ENCODE data around the gene CFAP57. TPM values are rescaled to one million over a fixed set of nuclear protein-coding genes. Genes with fewer than 3 reads are reported as not detected.

CFAP57 gene
- polyA plus RNA-seq, 1 donor from 2014 or later = 0.17 TPM

DNA sequence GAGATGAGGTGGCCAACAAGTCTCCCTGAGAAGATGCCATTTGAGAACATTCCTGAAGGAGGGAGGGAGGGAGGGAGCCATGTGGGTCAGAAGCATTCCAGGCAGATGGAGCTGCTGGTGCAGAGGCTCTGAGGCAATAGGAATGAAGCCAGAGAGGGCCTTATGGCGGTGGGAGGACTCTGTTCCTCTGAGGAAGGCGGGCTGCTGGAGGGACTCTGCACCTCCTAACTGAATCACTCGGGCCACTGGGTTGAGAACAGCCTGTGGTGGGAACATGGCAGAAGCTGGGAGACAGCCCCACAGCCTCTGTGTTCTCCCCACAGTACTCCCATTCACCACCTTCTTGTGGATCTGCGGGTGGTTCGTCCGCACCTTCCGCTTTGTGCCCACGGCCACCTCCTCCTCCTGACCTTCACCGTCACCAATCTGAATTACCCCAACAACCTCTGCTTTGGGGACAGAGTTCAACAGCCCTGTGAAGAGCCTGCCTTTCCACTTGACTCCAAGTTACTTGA is 95.2 kb downstream of the CFAP57 start:
- Histone ChIP-seq H3K4me2 (ENCODE audit: low read length) (no peak overlapping the region), H3K9me3 (ENCODE audit: low read length) (no peaks in the 10 kb centered on the region), H3K27ac (ENCODE audit: low read length) (no peak overlapping the region), H3K4me3 (ENCODE audit: low read length) (no peak overlapping the region), H3F3A (ENCODE audit: insufficient read depth, low read length, poor library complexity, severe bottlenecking) (no peaks in the 10 kb centered on the region), H3K9ac (ENCODE audit: low read length) (no peak overlapping the region), H3K9me2 (ENCODE audit: insufficient read depth, low read length) (no peaks in the 10 kb centered on the region), H4K20me1 (ENCODE audit: insufficient read depth) (no peaks in the 10 kb centered on the region), H3K36me3 (ENCODE audit: insufficient read depth, low read length) (no peaks in the 10 kb centered on the region), H3K27me3 (ENCODE audit: insufficient read depth, low read depth, low read length) (no peaks in the 10 kb centered on the region), H3K79me2 (replicated peaks; ENCODE audit: insufficient read depth, low read length) (no peaks in the 10 kb centered on the region), H2AFZ (ENCODE audit: low read depth, low read length) (no peak overlapping the region)
- TF ChIP-seq TAF1 (IDR thresholded peaks at IDR 0.05; ENCODE audit: low read depth) = no peak
- TF ChIP-seq, protein P1, sequence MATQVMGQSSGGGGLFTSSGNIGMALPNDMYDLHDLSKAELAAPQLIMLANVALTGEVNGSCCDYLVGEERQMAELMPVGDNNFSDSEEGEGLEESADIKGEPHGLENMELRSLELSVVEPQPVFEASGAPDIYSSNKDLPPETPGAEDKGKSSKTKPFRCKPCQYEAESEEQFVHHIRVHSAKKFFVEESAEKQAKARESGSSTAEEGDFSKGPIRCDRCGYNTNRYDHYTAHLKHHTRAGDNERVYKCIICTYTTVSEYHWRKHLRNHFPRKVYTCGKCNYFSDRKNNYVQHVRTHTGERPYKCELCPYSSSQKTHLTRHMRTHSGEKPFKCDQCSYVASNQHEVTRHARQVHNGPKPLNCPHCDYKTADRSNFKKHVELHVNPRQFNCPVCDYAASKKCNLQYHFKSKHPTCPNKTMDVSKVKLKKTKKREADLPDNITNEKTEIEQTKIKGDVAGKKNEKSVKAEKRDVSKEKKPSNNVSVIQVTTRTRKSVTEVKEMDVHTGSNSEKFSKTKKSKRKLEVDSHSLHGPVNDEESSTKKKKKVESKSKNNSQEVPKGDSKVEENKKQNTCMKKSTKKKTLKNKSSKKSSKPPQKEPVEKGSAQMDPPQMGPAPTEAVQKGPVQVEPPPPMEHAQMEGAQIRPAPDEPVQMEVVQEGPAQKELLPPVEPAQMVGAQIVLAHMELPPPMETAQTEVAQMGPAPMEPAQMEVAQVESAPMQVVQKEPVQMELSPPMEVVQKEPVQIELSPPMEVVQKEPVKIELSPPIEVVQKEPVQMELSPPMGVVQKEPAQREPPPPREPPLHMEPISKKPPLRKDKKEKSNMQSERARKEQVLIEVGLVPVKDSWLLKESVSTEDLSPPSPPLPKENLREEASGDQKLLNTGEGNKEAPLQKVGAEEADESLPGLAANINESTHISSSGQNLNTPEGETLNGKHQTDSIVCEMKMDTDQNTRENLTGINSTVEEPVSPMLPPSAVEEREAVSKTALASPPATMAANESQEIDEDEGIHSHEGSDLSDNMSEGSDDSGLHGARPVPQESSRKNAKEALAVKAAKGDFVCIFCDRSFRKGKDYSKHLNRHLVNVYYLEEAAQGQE (IDR thresholded peaks at IDR 0.05; ENCODE audit: borderline replicate concordance) = no peak
- TF ChIP-seq POLR2AphosphoS5 (IDR thresholded peaks at IDR 0.05) = no peak
- TF ChIP-seq SMC3 (conservative IDR thresholded peaks at IDR 0.05; ENCODE audit: poor library complexity) = no peak

DNA sequence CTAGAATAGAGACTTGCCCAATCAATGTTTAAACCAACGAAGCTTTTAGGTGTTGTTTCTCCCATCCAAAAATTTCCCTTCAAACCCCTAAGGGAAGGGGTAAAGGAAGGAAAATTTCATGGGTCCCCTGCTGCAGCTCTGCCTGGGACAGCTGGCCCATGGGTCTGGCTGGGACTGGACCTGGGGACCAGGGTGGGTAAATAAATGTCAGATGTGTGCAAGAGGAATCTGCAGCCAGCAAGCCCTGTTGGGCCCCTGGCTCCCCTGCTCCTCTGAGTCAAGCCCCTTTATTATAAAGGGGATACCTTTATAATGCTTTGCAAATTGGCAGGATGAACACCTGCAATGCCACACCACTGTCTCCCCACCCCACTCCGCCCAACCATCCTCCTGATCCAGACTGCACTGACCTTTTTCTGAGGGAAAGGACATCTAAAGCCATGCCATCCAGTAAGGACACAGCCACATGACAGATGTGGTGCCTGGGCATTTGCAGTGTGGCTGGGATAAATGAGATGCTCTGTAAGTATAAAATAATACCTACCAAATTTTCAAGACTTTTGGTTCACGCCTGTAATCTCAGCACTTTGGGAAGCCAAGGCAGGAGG is 95.8 kb downstream of the CFAP57 start:
- Histone ChIP-seq H3K9me2 (ENCODE audit: insufficient read depth, low read length) (no peaks in the 10 kb centered on the region), H3K27me3 (ENCODE audit: insufficient read depth, low read depth, low read length) (no peaks in the 10 kb centered on the region), H3K4me3 (ENCODE audit: low read length) (no peak overlapping the region), H3K4me2 (ENCODE audit: low read length) (no peak overlapping the region), H3K9me3 (ENCODE audit: low read length) (no peaks in the 10 kb centered on the region), H4K20me1 (ENCODE audit: insufficient read depth) (no peaks in the 10 kb centered on the region), H3K27ac (ENCODE audit: low read length) (no peak overlapping the region), H3K9ac (ENCODE audit: low read length) (no peak overlapping the region), H3F3A (ENCODE audit: insufficient read depth, low read length, poor library complexity, severe bottlenecking) (no peaks in the 10 kb centered on the region), H2AFZ (ENCODE audit: low read depth, low read length) (no peak overlapping the region), H3K79me2 (replicated peaks; ENCODE audit: insufficient read depth, low read length) (no peaks in the 10 kb centered on the region), H3K36me3 (ENCODE audit: insufficient read depth, low read length) (no peaks in the 10 kb centered on the region)
- no peak for TF ChIP-seq RAD21 (conservative IDR thresholded peaks at IDR 0.05)
- TF ChIP-seq, protein P1 (IDR thresholded peaks at IDR 0.05; ENCODE audit: borderline replicate concordance) = no peak
- no peak for TF ChIP-seq POLR2AphosphoS5 (IDR thresholded peaks at IDR 0.05)
- no peak for TF ChIP-seq MXI1 (conservative IDR thresholded peaks at IDR 0.05; ENCODE audit: poor library complexity, severe bottlenecking)
- no peak for TF ChIP-seq TAF1 (IDR thresholded peaks at IDR 0.05; ENCODE audit: low read depth)
- TF ChIP-seq SMC3 (conservative IDR thresholded peaks at IDR 0.05; ENCODE audit: poor library complexity) = no peak
- TF ChIP-seq, protein P2, sequence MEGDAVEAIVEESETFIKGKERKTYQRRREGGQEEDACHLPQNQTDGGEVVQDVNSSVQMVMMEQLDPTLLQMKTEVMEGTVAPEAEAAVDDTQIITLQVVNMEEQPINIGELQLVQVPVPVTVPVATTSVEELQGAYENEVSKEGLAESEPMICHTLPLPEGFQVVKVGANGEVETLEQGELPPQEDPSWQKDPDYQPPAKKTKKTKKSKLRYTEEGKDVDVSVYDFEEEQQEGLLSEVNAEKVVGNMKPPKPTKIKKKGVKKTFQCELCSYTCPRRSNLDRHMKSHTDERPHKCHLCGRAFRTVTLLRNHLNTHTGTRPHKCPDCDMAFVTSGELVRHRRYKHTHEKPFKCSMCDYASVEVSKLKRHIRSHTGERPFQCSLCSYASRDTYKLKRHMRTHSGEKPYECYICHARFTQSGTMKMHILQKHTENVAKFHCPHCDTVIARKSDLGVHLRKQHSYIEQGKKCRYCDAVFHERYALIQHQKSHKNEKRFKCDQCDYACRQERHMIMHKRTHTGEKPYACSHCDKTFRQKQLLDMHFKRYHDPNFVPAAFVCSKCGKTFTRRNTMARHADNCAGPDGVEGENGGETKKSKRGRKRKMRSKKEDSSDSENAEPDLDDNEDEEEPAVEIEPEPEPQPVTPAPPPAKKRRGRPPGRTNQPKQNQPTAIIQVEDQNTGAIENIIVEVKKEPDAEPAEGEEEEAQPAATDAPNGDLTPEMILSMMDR (IDR thresholded peaks at IDR 0.05; ENCODE audit: poor library complexity, severe bottlenecking) = no peak
- TF ChIP-seq EP300 (conservative IDR thresholded peaks at IDR 0.05; ENCODE audit: poor library complexity, severe bottlenecking) = no peak

All from neural cell (in vitro differentiated cells).